ENCODE data around the gene PGP. TPM values are rescaled to one million over a fixed set of nuclear protein-coding genes. Genes with fewer than 3 reads are reported as not detected.

The PGP gene
- total and polyA plus RNA-seq, 7 experiments from 2014 or later: 6.0 to 26.5 (median 12.9) TPM

- Mint-ChIP-seq H3K4me3 (no peak overlapping the region), H3K27me3 (no peaks in the 10 kb centered on the region), H3K9me3 (no peaks in the 10 kb centered on the region), H3K27ac (no peak overlapping the region), H3K4me1 (peaks cover 0 to 11% (median 0%) of the 10 kb centered on the region in 7 donors), H3K36me3 (peaks cover 0 to 14% (median 7%) of the 10 kb centered on the region in 5 donors)
- H3K9me3 ChIP-seq (ENCODE audit: control insufficient read depth in 2 of 3, low read length in 3 of 3): no peaks in the 10 kb centered on the region
- no peak for DNase-seq
- H3K36me3 ChIP-seq (ENCODE audit: control insufficient read depth in 2 of 3, insufficient read depth in 3 of 3, low read length in 3 of 3): peaks cover 0 to 39% (median 0%) of the 10 kb centered on the region in 3 experiments
- H3K4me3 ChIP-seq (ENCODE audit: low read length): no peak overlapping the region
- intact Hi-C loops (cut with micrococcal nuclease): no loop called here
- POLR2A ChIA-PET: no interaction called here
- no peak overlapping the region for H3K27ac ChIP-seq (ENCODE audit: low read depth, low read length)
- no peaks in the 10 kb centered on the region for H3K4me1 ChIP-seq (ENCODE audit: control insufficient read depth in 2 of 2, insufficient read depth in 2 of 2, low read length in 2 of 2)
- no peaks in the 10 kb centered on the region for H3K27me3 ChIP-seq (ENCODE audit: control insufficient read depth in 2 of 2, insufficient read depth in 2 of 2, low read length in 2 of 2)
- no peak for ATAC-seq
- CTCF ChIA-PET: no interaction called here
These were observed 24.4 kb upstream of the PGP start for GRCh38 chr16:2238838-2239675.

- Histone ChIP-seq H3K36me3 (ENCODE audit: control insufficient read depth in 2 of 3, insufficient read depth in 3 of 3, low read length in 3 of 3) (peaks cover 0 to 39% (median 0%) of the 10 kb centered on the region in 3 experiments), H3K27me3 (ENCODE audit: control insufficient read depth in 2 of 2, insufficient read depth in 2 of 2, low read length in 2 of 2) (no peaks in the 10 kb centered on the region), H3K4me1 (ENCODE audit: control insufficient read depth in 2 of 2, insufficient read depth in 2 of 2, low read length in 2 of 2) (no peaks in the 10 kb centered on the region), H3K27ac (ENCODE audit: low read depth, low read length) (no peak overlapping the region), H3K4me3 (ENCODE audit: low read length) (no peak overlapping the region), H3K9me3 (ENCODE audit: control insufficient read depth in 2 of 3, low read length in 3 of 3) (no peaks in the 10 kb centered on the region)
- H3K4me3 Mint-ChIP-seq: no peak overlapping the region
- H3K36me3 Mint-ChIP-seq: peaks cover 0 to 19% (median 7%) of the 10 kb centered on the region in 5 donors
- POLR2A ChIA-PET: no interaction called here
- H3K27me3 Mint-ChIP-seq: no peaks in the 10 kb centered on the region
- CTCF ChIA-PET: no interaction called here
- intact Hi-C loops (cut with micrococcal nuclease): no loop called here
- H3K27ac Mint-ChIP-seq: no peak overlapping the region
- no peaks in the 10 kb centered on the region for H3K9me3 Mint-ChIP-seq
- H3K4me1 Mint-ChIP-seq: peaks cover 0 to 11% (median 0%) of the 10 kb centered on the region in 7 donors
- DNase-seq (no peak), ATAC-seq (no peak)
These were observed 23.7 kb upstream of the PGP start for GRCh38 chr16:2238150-2238837.

- no peaks in the 10 kb centered on the region for H3K9me3 ChIP-seq (ENCODE audit: control insufficient read depth in 2 of 3, low read length in 3 of 3)
- H3K4me1 Mint-ChIP-seq: peaks cover 0 to 10% (median 0%) of the 10 kb centered on the region in 7 donors
- ChIA-PET CTCF (no interaction called here), POLR2A (no interaction called here)
- intact Hi-C loops (cut with micrococcal nuclease): no loop called here
- no peak overlapping the region for H3K27ac ChIP-seq (ENCODE audit: low read depth, low read length)
- no peaks in the 10 kb centered on the region for H3K9me3 Mint-ChIP-seq
- ATAC-seq: no peak
- H3K27me3 ChIP-seq (ENCODE audit: control insufficient read depth in 2 of 2, insufficient read depth in 2 of 2, low read length in 2 of 2): no peaks in the 10 kb centered on the region
- no peak overlapping the region for H3K4me3 Mint-ChIP-seq
- no peak overlapping the region for H3K4me3 ChIP-seq (ENCODE audit: low read length)
- no peak for DNase-seq
- peaks cover 0 to 23% (median 7%) of the 10 kb centered on the region in 5 donors for H3K36me3 Mint-ChIP-seq
- peaks cover 0 to 39% (median 0%) of the 10 kb centered on the region in 3 experiments for H3K36me3 ChIP-seq (ENCODE audit: control insufficient read depth in 2 of 3, insufficient read depth in 3 of 3, low read length in 3 of 3)
- no peaks in the 10 kb centered on the region for H3K4me1 ChIP-seq (ENCODE audit: control insufficient read depth in 2 of 2, insufficient read depth in 2 of 2, low read length in 2 of 2)
- no peak overlapping the region for H3K27ac Mint-ChIP-seq
- H3K27me3 Mint-ChIP-seq: no peaks in the 10 kb centered on the region
These were observed 23.0 kb upstream of the PGP start for GRCh38 chr16:2237493-2238149.

- intact Hi-C loops (cut with micrococcal nuclease): no loop called here
- H3K9me3 ChIP-seq (ENCODE audit: control insufficient read depth in 2 of 3, low read length in 3 of 3): no peaks in the 10 kb centered on the region
- DNase-seq (no peak), ATAC-seq (no peak)
- Mint-ChIP-seq H3K27me3 (no peaks in the 10 kb centered on the region), H3K27ac (no peak overlapping the region), H3K36me3 (peaks cover 0 to 19% (median 3%) of the 10 kb centered on the region in 5 donors), H3K4me3 (no peak overlapping the region), H3K4me1 (peaks cover 0 to 6% (median 0%) of the 10 kb centered on the region in 7 donors), H3K9me3 (no peaks in the 10 kb centered on the region)
- CTCF ChIA-PET: no interaction called here
- no peak overlapping the region for H3K4me3 ChIP-seq (ENCODE audit: low read length)
- H3K36me3 ChIP-seq (ENCODE audit: control insufficient read depth in 2 of 3, insufficient read depth in 3 of 3, low read length in 3 of 3): peaks cover 0 to 39% (median 0%) of the 10 kb centered on the region in 3 experiments
- POLR2A ChIA-PET: no interaction called here
- H3K27ac ChIP-seq (ENCODE audit: low read depth, low read length): no peak overlapping the region
- no peaks in the 10 kb centered on the region for H3K4me1 ChIP-seq (ENCODE audit: control insufficient read depth in 2 of 2, insufficient read depth in 2 of 2, low read length in 2 of 2)
- H3K27me3 ChIP-seq (ENCODE audit: control insufficient read depth in 2 of 2, insufficient read depth in 2 of 2, low read length in 2 of 2): no peaks in the 10 kb centered on the region
These were observed 22.5 kb upstream of the PGP start for GRCh38 chr16:2237102-2237482.

- no peak within 1 kb of the TSS for H3K4me3 Mint-ChIP-seq
These were observed 21.9 kb upstream of the PGP start, which contains the start of gene DNASE1L2 for GRCh38 chr16:2236337-2237101. TSS of gene DNASE1L2 (plus strand) at chr16:2236444. CDS start at chr16:2236817, 373 bp downstream.

GRCh38 chr16:2235695-2236336 is 21.2 kb upstream of the PGP start:
- Histone ChIP-seq H3K9me3 (ENCODE audit: control insufficient read depth in 2 of 3, low read length in 3 of 3) (no peaks in the 10 kb centered on the region), H3K4me3 (ENCODE audit: low read length) (no peak overlapping the region), H3K27me3 (ENCODE audit: control insufficient read depth in 2 of 2, insufficient read depth in 2 of 2, low read length in 2 of 2) (no peaks in the 10 kb centered on the region), H3K4me1 (ENCODE audit: control insufficient read depth in 2 of 2, insufficient read depth in 2 of 2, low read length in 2 of 2) (no peaks in the 10 kb centered on the region), H3K36me3 (ENCODE audit: control insufficient read depth in 2 of 3, insufficient read depth in 3 of 3, low read length in 3 of 3) (peaks cover 0 to 51% (median 5%) of the 10 kb centered on the region in 3 experiments), H3K27ac (ENCODE audit: low read depth, low read length) (no peak overlapping the region)
- Mint-ChIP-seq H3K36me3 (peaks cover 0 to 23% (median 3%) of the 10 kb centered on the region in 5 donors), H3K9me3 (no peaks in the 10 kb centered on the region), H3K4me1 (peaks cover 0 to 6% (median 0%) of the 10 kb centered on the region in 7 donors), H3K4me3 (no peak overlapping the region), H3K27ac (no peak overlapping the region), H3K27me3 (no peaks in the 10 kb centered on the region)
- no peak for DNase-seq
- CTCF ChIA-PET: no interaction called here
- POLR2A ChIA-PET: no interaction called here
- no peak for ATAC-seq
- intact Hi-C loops (cut with micrococcal nuclease): no loop called here

More at GRCh38 chr16:2236337-2237101, 21.9 kb upstream of the PGP start, which contains the start of gene DNASE1L2:
- ChIA-PET CTCF (no interaction called here), POLR2A (no interaction called here)
- Mint-ChIP-seq H3K27ac (no peak within 1 kb of the TSS), H3K27me3 (no peaks in the 10 kb centered on the region), H3K36me3 (peaks cover 0 to 19% (median 3%) of the 10 kb centered on the region in 5 donors), H3K4me1 (peaks cover 0 to 6% (median 0%) of the 10 kb centered on the region in 7 donors), H3K9me3 (no peaks in the 10 kb centered on the region)
- Histone ChIP-seq H3K36me3 (ENCODE audit: control insufficient read depth in 2 of 3, insufficient read depth in 3 of 3, low read length in 3 of 3) (peaks cover 0 to 44% (median 3%) of the 10 kb centered on the region in 3 experiments), H3K4me3 (ENCODE audit: low read length) (no peak within 1 kb of the TSS), H3K4me1 (ENCODE audit: control insufficient read depth in 2 of 2, insufficient read depth in 2 of 2, low read length in 2 of 2) (no peaks in the 10 kb centered on the region), H3K27me3 (ENCODE audit: control insufficient read depth in 2 of 2, insufficient read depth in 2 of 2, low read length in 2 of 2) (no peaks in the 10 kb centered on the region), H3K27ac (ENCODE audit: low read depth, low read length) (no peak within 1 kb of the TSS), H3K9me3 (ENCODE audit: control insufficient read depth in 2 of 3, low read length in 3 of 3) (no peaks in the 10 kb centered on the region)
- no peak for ATAC-seq
- intact Hi-C loops (cut with micrococcal nuclease): no loop called here
- DNase-seq: no peak

All from naive thymus-derived CD4-positive, alpha-beta T cell (primary cell).